Muscle of leg (tissue), 16 donors: Measurements from ENCODE around the gene PPP1R37. TPM values are rescaled to one million over a fixed set of nuclear protein-coding genes. Genes with fewer than 3 reads are reported as not detected.

Source experiments
- DNase-seq: peaks from one replicate; pipeline ENCODE4 v3.0.0; 2013
- H3K27ac ChIP-seq: one replicate; pipeline ENCODE4 v1.5.1; 2013; ENCODE audit warnings: mild to moderate bottlenecking, low read length, control low read depth
- H3K27me3 ChIP-seq: one replicate; pipeline ENCODE4 v1.6.1; 2013; ENCODE audit warnings: low read length; ENCODE audit not compliant: control insufficient read depth, insufficient read depth
- H3K36me3 ChIP-seq: one replicate; pipeline ENCODE4 v1.6.1; 2013; ENCODE audit warnings: low read length; ENCODE audit not compliant: control insufficient read depth, insufficient read depth
- H3K4me1 ChIP-seq: one replicate; pipeline ENCODE4 v1.6.1; 2013; ENCODE audit warnings: low read length; ENCODE audit not compliant: control insufficient read depth, insufficient read depth
- H3K4me3 ChIP-seq: one replicate; pipeline ENCODE4 v1.5.1; 2013; ENCODE audit warnings: low read length, control low read depth
- H3K9me3 ChIP-seq: replicated peaks from 2 replicates; pipeline ENCODE4 v1.6.1; 2013; ENCODE audit warnings: low read depth, low read length; ENCODE audit not compliant: control insufficient read depth
- WGBS: methylation state at CpG from one replicate; pipeline ENCODE4 v1.1.5; 2013; ENCODE audit warnings: missing lambda C conversion rate; ENCODE audit not compliant: insufficient coverage; 5-methylcytosine and 5-hydroxymethylcytosine counted together
- long read RNA-seq, 11 donors: transcript quantifications; one replicate each; lab custom pipeline, GENCODE V29; 2026
- polyA plus RNA-seq, 8 donors: library from polyadenylated mRNA; unstranded; fragments of 120-200 nt; gene quantifications; one replicate each; pipeline versions ENCODE4 v1.2.1 to v1.2.3, GENCODE V29; 2013; ENCODE audit warnings: inconsistent platforms in 1 of 8, low replicate concordance in 1 of 8; ENCODE audit not compliant: insufficient read length in 8 of 8, insufficient read depth in 1 of 8
- total RNA-seq: library from RNA; stranded (reverse); fragments of 120-200 nt; gene quantifications from one replicate; pipeline ENCODE4 v1.2.4, GENCODE V29; 2013

PPP1R37 gene
- total RNA-seq (20.4 TPM), polyA plus RNA-seq (10 to 100 TPM; 19.4 to 29.3 (median 24.7) TPM)
- long read RNA-seq, donor 1, partial matches to known transcripts = 0 of 5 reads
- long read RNA-seq, donor 1, other reads (novel, unspliced or antisense) = 0 of 5 reads
- long read RNA-seq, donor 2 = 0 reads
- long read RNA-seq, donor 3, partial matches to known transcripts = 0 of 7 reads
- long read RNA-seq, donor 3, other reads (novel, unspliced or antisense) = 0 of 7 reads
- long read RNA-seq, donor 4, transcript PPP1R37-204 (3 exons, 1,719 nt) = major isoform, 5 of 8 reads
- long read RNA-seq, donor 4, partial matches to known transcripts = 0 of 8 reads
- long read RNA-seq, donor 4, other reads (novel, unspliced or antisense) = 0 of 8 reads
- long read RNA-seq, donor 5, transcript PPP1R37-201 (13 exons, 3,163 nt) = major isoform, 7 of 27 reads
- long read RNA-seq, donor 5, partial matches to known transcripts = 17 of 27 reads
- long read RNA-seq, donor 5, other reads (novel, unspliced or antisense) = 0 of 27 reads
- long read RNA-seq, donor 6, transcript PPP1R37-201 (13 exons, 3,163 nt) = major isoform, 6 of 14 reads
- long read RNA-seq, donor 6, partial matches to known transcripts = 5 of 14 reads
- long read RNA-seq, donor 6, other reads (novel, unspliced or antisense) = 0 of 14 reads
- long read RNA-seq, donor 7, transcript PPP1R37-201 (13 exons, 3,163 nt) = major isoform, 9 of 12 reads
- long read RNA-seq, donor 7, partial matches to known transcripts = 0 of 12 reads
- long read RNA-seq, donor 7, other reads (novel, unspliced or antisense) = 0 of 12 reads
- long read RNA-seq, donor 8, partial matches to known transcripts = 11 of 11 reads
- long read RNA-seq, donor 8, other reads (novel, unspliced or antisense) = 0 of 11 reads
- long read RNA-seq, donor 9, partial matches to known transcripts = 7 of 12 reads
- long read RNA-seq, donor 9, other reads (novel, unspliced or antisense) = 0 of 12 reads
- long read RNA-seq, donor 10, partial matches to known transcripts = 0 of 5 reads
- long read RNA-seq, donor 10, other reads (novel, unspliced or antisense) = 0 of 5 reads
- long read RNA-seq, donor 11, partial matches to known transcripts = 0 of 5 reads
- long read RNA-seq, donor 11, other reads (novel, unspliced or antisense) = 0 of 5 reads

DNA sequence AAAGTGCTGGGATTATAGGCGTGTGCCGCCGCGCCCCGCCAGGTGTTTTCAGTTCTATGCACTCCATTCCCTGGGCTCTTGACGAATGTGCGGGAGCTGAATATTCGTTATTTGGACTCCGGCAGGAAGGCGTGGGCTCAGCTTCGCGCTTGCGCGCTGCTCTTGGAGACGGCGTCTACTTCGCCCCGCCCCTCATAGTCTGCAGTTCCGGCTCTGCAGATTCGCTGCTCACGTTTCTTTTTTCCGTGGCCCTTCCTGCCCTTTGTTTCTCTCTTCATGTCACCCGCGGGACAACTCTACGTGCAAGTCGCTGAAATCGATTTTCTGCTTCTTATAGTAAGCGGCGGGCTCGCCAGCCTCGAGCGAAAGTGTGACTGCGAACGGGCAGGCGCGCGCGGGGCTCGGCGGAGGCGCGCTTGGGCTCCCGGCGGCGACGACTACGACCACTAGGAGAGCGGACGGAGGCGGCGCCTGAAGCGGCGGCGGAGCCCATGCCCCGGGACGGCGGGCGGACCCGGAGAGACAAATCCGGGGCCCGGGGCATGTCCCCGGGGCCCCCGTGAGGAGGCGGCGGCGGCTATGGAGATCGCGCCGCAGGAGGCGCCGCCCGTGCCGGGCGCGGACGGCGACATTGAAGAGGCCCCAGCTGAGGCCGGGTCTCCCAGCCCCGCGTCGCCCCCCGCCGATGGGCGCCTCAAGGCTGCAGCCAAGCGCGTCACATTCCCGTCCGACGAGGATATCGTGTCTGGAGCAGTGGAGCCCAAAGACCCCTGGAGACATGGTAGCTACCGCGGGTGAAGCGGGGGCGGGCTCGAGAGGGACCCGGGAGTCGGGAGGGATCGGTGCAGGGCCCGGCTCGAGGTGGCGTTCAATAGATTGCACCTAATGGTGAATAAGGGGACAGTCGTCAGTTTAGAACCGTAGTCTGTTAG, at the start of gene PPP1R37:
Gene PPP1R37 (plus strand): TSS at position 433 of the 932 bp plus-strand sequence. CDS start 147 bp downstream, at position 580.
- peak within 1 kb of the TSS; percentile 69 for H3K4me3 ChIP-seq
- peak; percentile 99 for DNase-seq

GRCh38 chr19:45045671-45046353, 47.2 kb upstream of the PPP1R37 start:
- H3K4me3 ChIP-seq = no peak overlapping the region
- no peaks in the 10 kb centered on the region for H3K27me3 ChIP-seq
- H3K27ac ChIP-seq = no peak overlapping the region
- 84% methylated on average over 13 of the region's 14 CpGs for WGBS
- peaks cover 47% of the 10 kb centered on the region for H3K36me3 ChIP-seq
- no peaks in the 10 kb centered on the region for H3K9me3 ChIP-seq
- DNase-seq = no peak
- peaks cover 3% of the 10 kb centered on the region for H3K4me1 ChIP-seq

More for the DNA sequence above, at the start of gene PPP1R37:
- Histone ChIP-seq H3K36me3 (peaks cover 22% of the 10 kb centered on the region), H3K4me1 (peaks cover 42% of the 10 kb centered on the region), H3K27me3 (no peaks in the 10 kb centered on the region), H3K27ac (peak within 1 kb of the TSS; percentile 99), H3K9me3 (no peaks in the 10 kb centered on the region)
- under 1% methylated on average over 103 of the region's 103 CpGs for WGBS

DNA sequence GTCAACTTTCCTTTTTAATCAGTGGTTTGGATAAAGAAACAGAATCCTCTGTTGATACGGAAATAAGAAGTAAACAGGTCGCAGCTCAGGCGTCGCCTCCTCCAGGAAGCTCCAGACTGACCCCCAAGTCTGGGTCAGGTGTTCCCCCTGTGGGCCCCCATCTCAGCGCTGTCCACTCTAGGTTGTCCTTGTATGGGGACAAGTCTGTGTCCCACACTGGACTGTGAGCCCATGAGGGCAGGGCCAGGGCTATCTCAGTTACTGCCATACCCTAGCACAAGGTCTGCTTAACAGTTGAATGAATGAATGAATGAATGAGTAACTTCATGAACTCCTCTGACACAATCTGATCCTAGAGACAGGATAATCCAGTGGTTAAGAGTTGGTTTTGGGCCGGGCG, 46.6 kb upstream of the PPP1R37 start:
- peaks cover 44% of the 10 kb centered on the region for H3K36me3 ChIP-seq
- WGBS = 90% methylated on average over 7 of the region's 7 CpGs
- H3K27ac ChIP-seq = no peak overlapping the region
- no peak for DNase-seq
- no peaks in the 10 kb centered on the region for H3K9me3 ChIP-seq
- H3K27me3 ChIP-seq = no peaks in the 10 kb centered on the region
- peaks cover 3% of the 10 kb centered on the region for H3K4me1 ChIP-seq
- H3K4me3 ChIP-seq = no peak overlapping the region

DNA sequence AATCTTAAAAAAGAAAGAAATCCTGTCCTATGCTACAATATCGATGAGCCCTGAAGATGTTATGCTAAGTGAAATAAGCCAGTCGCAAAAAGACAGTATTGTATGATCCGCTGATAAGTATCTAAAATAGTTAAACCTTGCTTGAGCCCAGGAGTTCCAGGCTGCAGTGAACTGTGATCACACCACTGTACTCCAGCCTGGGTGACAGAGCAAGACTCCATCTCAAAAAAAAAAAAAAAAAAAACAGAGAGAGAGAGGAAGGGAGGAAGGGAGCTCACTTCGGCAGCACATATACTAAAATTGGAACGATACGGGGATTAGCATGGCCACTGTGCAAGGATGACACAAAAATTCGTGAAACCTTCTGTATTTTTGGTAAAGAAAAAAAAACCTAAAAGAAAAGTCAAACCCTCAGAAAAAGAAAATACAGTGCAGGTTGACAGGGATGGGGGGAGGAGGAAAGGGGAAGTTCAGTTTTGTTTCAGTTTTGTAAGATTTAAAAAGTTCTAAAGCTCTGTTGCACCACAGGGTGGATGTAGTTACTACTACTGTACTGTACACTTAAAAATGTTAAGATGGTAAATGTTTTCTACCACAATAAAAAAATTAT, 45.7 kb upstream of the PPP1R37 start:
- peaks cover 35% of the 10 kb centered on the region for H3K36me3 ChIP-seq
- 93% methylated on average over 3 of the region's 7 CpGs for WGBS

GRCh38 chr19:45049073-45049736, 43.8 kb upstream of the PPP1R37 start:
- H3K4me3 ChIP-seq = no peak overlapping the region
- 76% methylated on average over 8 of the region's 8 CpGs for WGBS
- no peaks in the 10 kb centered on the region for H3K27me3 ChIP-seq
- DNase-seq = no peak
- peaks cover 3% of the 10 kb centered on the region for H3K4me1 ChIP-seq
- H3K27ac ChIP-seq = no peak overlapping the region
- peaks cover 41% of the 10 kb centered on the region for H3K36me3 ChIP-seq
- no peaks in the 10 kb centered on the region for H3K9me3 ChIP-seq

More for the DNA sequence above, 45.7 kb upstream of the PPP1R37 start:
- DNase-seq = no peak
- Histone ChIP-seq H3K4me1 (peaks cover 3% of the 10 kb centered on the region), H3K27me3 (no peaks in the 10 kb centered on the region), H3K4me3 (no peak overlapping the region), H3K9me3 (no peaks in the 10 kb centered on the region), H3K27ac (no peak overlapping the region)

GRCh38 chr19:45050036-45050435, 42.9 kb upstream of the PPP1R37 start:
- Histone ChIP-seq H3K9me3 (no peaks in the 10 kb centered on the region), H3K4me1 (peaks cover 3% of the 10 kb centered on the region), H3K27ac (no peak overlapping the region), H3K27me3 (no peaks in the 10 kb centered on the region), H3K4me3 (no peak overlapping the region), H3K36me3 (peaks cover 40% of the 10 kb centered on the region)
- WGBS = 94% methylated on average over 5 of the region's 6 CpGs
- DNase-seq = no peak

GRCh38 chr19:45051929-45052579, 40.9 kb upstream of the PPP1R37 start:
- WGBS = 77% methylated on average over 6 of the region's 9 CpGs
- H3K4me3 ChIP-seq = no peak overlapping the region
- no peaks in the 10 kb centered on the region for H3K27me3 ChIP-seq
- H3K27ac ChIP-seq = no peak overlapping the region
- peaks cover 3% of the 10 kb centered on the region for H3K4me1 ChIP-seq
- no peak for DNase-seq
- peaks cover 45% of the 10 kb centered on the region for H3K36me3 ChIP-seq
- no peaks in the 10 kb centered on the region for H3K9me3 ChIP-seq

GRCh38 chr19:45056831-45057230, 36.1 kb upstream of the PPP1R37 start:
- Histone ChIP-seq H3K27ac (no peak overlapping the region), H3K27me3 (no peaks in the 10 kb centered on the region), H3K9me3 (no peaks in the 10 kb centered on the region), H3K4me1 (no peaks in the 10 kb centered on the region), H3K4me3 (no peak overlapping the region), H3K36me3 (peaks cover 86% of the 10 kb centered on the region)
- no peak for DNase-seq
- 88% methylated on average over 7 of the region's 8 CpGs for WGBS
